Testis (tissue), 3 donors: ENCODE results near the gene PTGIS. TPM values are rescaled to one million over a fixed set of nuclear protein-coding genes. Genes with fewer than 3 reads are reported as not detected.

Source experiments
- DNase-seq: peaks from one replicate; pipeline ENCODE4 v3.0.0-alpha.2; 2019
- H3K27ac ChIP-seq, 2 donors: fragments of 200-600 bp; sonication (generic); one replicate each; pipeline ENCODE4 v1.5.1; 2019
- H3K27me3 ChIP-seq: fragments of 200-600 bp; sonication (generic); one replicate; pipeline ENCODE4 v1.5.1; 2019
- H3K36me3 ChIP-seq: fragments of 200-600 bp; sonication (generic); one replicate; pipeline ENCODE4 v1.5.1; 2017; ENCODE audit warnings: low read depth; ENCODE audit errors: missing control alignments
- H3K4me1 ChIP-seq: fragments of 200-600 bp; sonication (generic); one replicate; pipeline ENCODE4 v1.5.1; 2019
- H3K4me3 ChIP-seq, 2 donors: fragments of 200-600 bp; sonication (generic); one replicate each; pipeline ENCODE4 v1.5.1; 2017 to 2019
- H3K9me3 ChIP-seq: fragments of 200-600 bp; sonication (generic); one replicate; pipeline ENCODE4 v1.5.1; 2017
- CTCF ChIP-seq, 3 experiments: fragments of 450-650 bp in 2 of 3; fragments of 200-600 bp in 1 of 3; sonication (generic) in 1 of 3; IDR thresholded peaks; one replicate each; pipeline ENCODE4 v1.5.1; 2016 to 2019; ENCODE audit warnings: antibody characterized with exemption in 3 of 3, mild to moderate bottlenecking in 2 of 3, moderate library complexity in 1 of 3
- POLR2A ChIP-seq: fragments of 450-650 bp; IDR thresholded peaks from one replicate; pipeline ENCODE4 v1.6.1; 2017; ENCODE audit warnings: antibody characterized with exemption, mild to moderate bottlenecking, moderate library complexity
- WGBS, 2 donors: methylation state at CpG; one replicate each; pipeline ENCODE4 v1.1.5; 2018; 5-methylcytosine and 5-hydroxymethylcytosine counted together
- intact Hi-C: fragments of 100-400 bp; cut with DNase I; formaldehyde crosslinking; loops from one replicate; pipeline ENCODE4 v1.15.1; 2023; ENCODE audit warnings: low total_unique reads
- polyA plus RNA-seq: library from polyadenylated mRNA; stranded (reverse); fragments of 350-450 nt; fragmentation: Illumina TruSeq; extraction: RNeasy Lipid Tissue Mini Kit (QIAGEN cat#74804); gene quantifications from one replicate; pipeline ENCODE4 v1.2.3, GENCODE V29; 2014; ENCODE audit warnings: low read depth, low replicate concordance; ENCODE audit not compliant: insufficient read depth
- total RNA-seq, 2 donors: library from RNA; depleted of rRNA; stranded (reverse); fragments of >200 nt; gene quantifications; one replicate each; pipeline ENCODE4 v1.2.3, GENCODE V29; 2016

PTGIS gene
- total and polyA plus RNA-seq, 3 donors from 2014 or later = 12.2 to 30.3 (median 13.0) TPM

GRCh38 chr20:49478754-49479689 lies 88.9 kb downstream of the PTGIS start:
- H3K27ac ChIP-seq = no peak overlapping the region
- peaks cover 7% of the 10 kb centered on the region for H3K4me1 ChIP-seq
- TF ChIP-seq POLR2A (no peak), CTCF (IDR thresholded peaks at IDR 0.05) (no peak)
- H3K9me3 ChIP-seq = no peaks in the 10 kb centered on the region
- no peaks in the 10 kb centered on the region for H3K36me3 ChIP-seq
- no peak overlapping the region for H3K4me3 ChIP-seq
- WGBS, 2 donors = 83 to 87% methylated on average over 5 of the region's 5 CpGs
- intact Hi-C loops = no loop called here
- H3K27me3 ChIP-seq = no peaks in the 10 kb centered on the region
- no peak for DNase-seq

GRCh38 chr20:49478266-49478665 lies 89.7 kb downstream of the PTGIS start:
- no peak overlapping the region for H3K27ac ChIP-seq
- 85 to 90% methylated on average over 7 of the region's 7 CpGs for WGBS, 2 donors
- H3K36me3 ChIP-seq = no peaks in the 10 kb centered on the region
- TF ChIP-seq POLR2A = no peak
- TF ChIP-seq CTCF (IDR thresholded peaks at IDR 0.05) = no peak
- intact Hi-C loops = no loop called here
- no peak overlapping the region for H3K4me3 ChIP-seq
- no peaks in the 10 kb centered on the region for H3K27me3 ChIP-seq
- no peak for DNase-seq
- peaks cover 7% of the 10 kb centered on the region for H3K4me1 ChIP-seq
- H3K9me3 ChIP-seq = no peaks in the 10 kb centered on the region

GRCh38 chr20:49477200-49477599 lies 90.7 kb downstream of the PTGIS start:
- Histone ChIP-seq H3K9me3 (no peaks in the 10 kb centered on the region), H3K27ac (no peak overlapping the region), H3K27me3 (no peaks in the 10 kb centered on the region), H3K36me3 (no peaks in the 10 kb centered on the region), H3K4me1 (peaks cover 3% of the 10 kb centered on the region), H3K4me3 (no peak overlapping the region)
- intact Hi-C loops = no loop called here
- WGBS, 2 donors = 93 to 98% methylated on average over 3 of the region's 3 CpGs
- TF ChIP-seq CTCF (IDR thresholded peaks at IDR 0.05) (no peak), POLR2A (no peak)
- no peak for DNase-seq

- Histone ChIP-seq H3K27me3 (no peaks in the 10 kb centered on the region), H3K27ac (no peak overlapping the region), H3K36me3 (no peaks in the 10 kb centered on the region), H3K9me3 (no peaks in the 10 kb centered on the region), H3K4me1 (no peaks in the 10 kb centered on the region), H3K4me3 (no peak overlapping the region)
- TF ChIP-seq CTCF (IDR thresholded peaks at IDR 0.05) (no peak), POLR2A (no peak)
- intact Hi-C loops = no loop called here
- WGBS, 2 donors = 84 to 87% methylated on average over 7 of the region's 7 CpGs
- DNase-seq = no peak
Measured at GRCh38 chr20:49476016-49476355, 92.0 kb downstream of the PTGIS start.
